ENCODE data around the gene NGLY1.

NGLY1 gene

DNA sequence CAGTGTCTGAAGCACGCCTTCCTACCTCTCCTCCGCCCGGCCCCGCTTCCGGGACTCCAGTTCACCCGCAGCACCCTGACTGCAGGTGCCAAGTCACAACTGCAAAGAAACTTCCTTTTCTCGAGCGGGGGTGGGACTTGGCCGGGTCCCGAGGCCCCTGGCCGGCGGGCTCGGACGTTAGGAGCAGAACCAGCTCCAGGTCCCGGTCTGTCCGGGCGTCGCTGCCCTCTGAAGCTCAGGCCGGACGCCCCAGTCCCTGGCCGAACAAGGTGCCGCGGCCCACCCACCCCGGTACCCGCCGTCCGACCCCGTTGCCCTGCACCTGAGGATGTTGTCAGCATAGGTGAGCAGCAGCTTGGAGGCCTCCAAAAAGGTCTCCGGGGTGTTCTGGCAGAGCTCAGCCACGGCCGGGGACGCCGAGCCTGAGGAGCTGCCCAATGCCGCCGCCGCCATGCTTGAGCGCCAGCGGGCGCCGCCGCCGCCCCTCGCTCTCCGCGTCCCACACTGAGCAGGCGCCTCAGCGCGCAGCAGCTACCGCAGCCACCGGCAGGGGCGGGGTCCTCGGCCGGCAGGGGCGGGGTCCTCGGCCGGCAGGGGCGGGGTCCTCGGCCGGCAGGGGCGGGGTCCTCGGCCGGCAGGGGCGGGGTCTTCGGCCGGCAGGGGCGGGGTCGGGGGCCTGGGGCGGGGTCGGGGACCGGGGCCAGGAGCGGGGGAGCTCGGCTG, at the start of gene NGLY1:
TSS of gene NGLY1 (minus strand) at position 506 of the 723 bp plus-strand sequence. CDS start at position 453, 53 bp downstream.
- peak; percentile 54 for DNase-seq

DNA sequence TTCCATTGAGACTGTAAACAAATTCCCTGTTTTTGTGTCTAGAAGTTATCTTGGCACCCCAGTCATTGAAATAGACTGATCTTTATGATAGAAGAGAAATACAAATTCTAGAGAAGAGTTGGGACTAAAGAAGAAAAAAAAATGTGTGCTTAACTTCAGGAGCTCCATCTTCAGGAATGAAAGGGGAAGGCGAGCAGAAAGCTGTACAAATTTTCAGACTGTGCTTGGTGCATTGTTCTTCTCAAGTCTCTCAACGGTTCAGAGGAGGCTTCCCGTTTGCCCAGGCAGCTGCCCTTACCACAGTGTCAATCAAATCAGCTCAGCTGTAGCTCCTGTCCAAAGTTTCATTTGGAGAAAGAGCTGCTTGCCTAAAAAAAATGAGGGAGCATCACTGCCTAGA, 48.3 kb upstream of the NGLY1 start:
- DNase-seq: peak; percentile 3

GRCh38 chr3:25830373-25831280, 47.4 kb upstream of the NGLY1 start:
- DNase-seq: no peak

DNA sequence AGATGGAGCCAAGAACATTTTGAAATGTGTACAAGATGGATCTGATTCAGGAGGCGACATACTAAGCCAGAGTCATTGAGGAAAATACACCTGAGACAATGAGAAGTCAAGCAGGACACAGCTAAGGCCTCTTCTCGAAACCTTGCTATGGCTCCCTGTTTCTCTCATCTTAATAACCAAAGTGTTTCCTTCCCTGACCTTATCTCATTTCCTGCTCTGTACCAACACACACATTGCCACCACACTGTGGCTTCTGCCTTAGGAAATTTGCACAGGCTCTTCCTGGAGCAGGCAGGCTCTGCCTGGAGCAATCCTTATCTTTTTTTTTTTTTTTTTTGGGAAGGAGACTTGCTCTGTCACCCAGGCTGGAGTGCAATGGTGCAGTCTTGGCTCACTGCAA, 43.3 kb upstream of the NGLY1 start:
- DNase-seq: no peak

- DNase-seq: no peak
Observed at GRCh38 chr3:25823314-25823713, 40.1 kb upstream of the NGLY1 start.

DNA sequence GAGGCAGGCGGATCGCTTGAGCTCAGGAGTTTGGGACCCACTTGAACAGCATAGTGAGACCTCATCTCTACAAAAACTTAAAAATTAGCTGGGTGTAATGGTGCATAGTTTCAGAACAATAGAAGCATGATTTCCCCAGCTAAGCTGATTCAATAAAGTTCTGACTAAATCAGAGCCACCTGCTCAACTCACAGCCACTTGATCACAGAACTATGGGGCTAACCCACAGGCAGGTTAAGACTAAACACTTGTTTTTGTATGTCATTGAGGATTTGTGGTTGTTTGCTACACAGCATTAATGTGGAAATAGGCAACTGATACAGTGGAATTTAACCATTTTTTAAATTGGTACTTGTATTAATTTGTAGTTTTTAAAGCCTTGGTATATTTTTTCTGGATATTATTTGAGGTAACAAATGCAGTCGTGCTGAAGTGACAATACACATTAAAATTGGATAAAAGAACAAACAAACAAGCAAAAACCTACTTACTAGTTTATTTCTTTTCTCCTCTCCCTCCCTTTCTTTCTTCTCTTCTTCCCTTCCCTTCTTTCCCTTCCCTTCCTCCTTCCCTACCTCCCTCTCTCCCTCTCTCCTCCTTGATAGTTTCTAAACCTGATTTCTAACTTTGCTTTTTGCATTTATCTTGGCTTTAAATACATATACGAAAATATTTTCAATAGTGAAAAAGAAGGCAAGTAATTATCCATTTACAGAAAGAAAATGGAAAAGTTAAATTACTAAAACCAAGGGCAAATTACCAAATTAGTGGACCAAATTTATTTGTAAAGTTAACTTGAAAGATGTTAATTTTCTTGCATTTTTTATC, 38.7 kb upstream of the NGLY1 start:
- no peak for DNase-seq

GRCh38 chr3:25820816-25821486, 37.7 kb upstream of the NGLY1 start:
- DNase-seq: no peak

DNA sequence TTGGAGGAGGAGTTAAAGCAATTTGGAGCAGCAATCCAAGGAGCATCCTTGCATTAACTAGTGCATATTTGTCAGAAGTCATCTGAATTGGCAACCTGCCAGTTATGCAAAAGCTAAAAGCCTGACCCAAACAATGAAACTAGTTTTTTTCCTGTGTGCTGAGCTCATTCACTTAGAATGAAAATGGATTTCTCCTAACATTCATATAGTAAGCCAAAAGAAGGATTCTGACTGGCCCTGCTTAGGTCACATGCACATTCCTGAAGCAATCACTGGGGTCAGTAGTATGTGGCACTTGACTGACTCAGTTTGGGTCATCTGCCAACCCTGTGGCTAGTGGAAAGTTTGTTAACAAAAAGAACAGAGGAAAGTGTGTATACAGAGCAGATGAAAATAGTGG, 37.1 kb upstream of the NGLY1 start:
- DNase-seq: no peak

GRCh38 chr3:25818335-25818734, 35.1 kb upstream of the NGLY1 start:
- DNase-seq: no peak

GRCh38 chr3:25817638-25818037, 34.4 kb upstream of the NGLY1 start:
- DNase-seq: no peak

DNA sequence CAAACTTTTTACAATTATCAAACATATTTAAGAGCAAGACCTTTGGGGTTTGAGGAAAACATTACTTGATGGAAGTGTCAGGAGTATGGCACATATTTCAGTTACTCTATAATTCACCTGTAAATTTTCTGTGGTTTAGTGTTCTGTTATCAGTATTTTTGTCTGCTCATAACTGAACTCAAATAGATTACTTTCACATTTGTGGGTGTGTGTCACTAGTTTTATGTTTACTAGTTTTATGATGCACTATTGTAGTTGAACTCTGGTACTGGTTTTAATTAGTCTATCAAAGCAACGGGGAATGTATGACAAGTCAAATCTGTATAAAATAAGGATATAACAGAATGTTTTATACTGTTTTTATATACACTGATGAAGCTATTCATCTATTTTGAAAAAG, 33.9 kb upstream of the NGLY1 start:
- DNase-seq: no peak

DNA sequence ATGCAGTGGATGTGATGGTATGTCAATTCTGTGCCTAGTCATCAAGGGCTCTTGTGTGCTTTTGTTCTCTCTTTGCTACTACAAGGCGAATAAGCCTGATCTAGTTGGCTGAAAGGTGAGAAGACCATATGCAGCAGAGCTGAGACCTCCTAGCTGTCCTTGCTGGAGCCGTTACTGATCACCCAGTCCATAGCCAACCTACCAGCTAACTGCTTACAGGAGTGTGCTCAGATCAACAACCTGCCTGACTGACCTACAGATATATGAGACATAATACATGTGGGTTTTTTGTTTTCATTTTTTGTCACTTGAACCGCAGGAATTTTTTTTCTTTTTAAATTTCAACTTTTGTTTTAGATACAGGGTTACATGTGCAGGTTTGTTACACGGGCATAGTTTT, 29.4 kb upstream of the NGLY1 start:
- DNase-seq: no peak

GRCh38 chr3:25804676-25805075, 21.4 kb upstream of the NGLY1 start:
- DNase-seq: no peak

DNA sequence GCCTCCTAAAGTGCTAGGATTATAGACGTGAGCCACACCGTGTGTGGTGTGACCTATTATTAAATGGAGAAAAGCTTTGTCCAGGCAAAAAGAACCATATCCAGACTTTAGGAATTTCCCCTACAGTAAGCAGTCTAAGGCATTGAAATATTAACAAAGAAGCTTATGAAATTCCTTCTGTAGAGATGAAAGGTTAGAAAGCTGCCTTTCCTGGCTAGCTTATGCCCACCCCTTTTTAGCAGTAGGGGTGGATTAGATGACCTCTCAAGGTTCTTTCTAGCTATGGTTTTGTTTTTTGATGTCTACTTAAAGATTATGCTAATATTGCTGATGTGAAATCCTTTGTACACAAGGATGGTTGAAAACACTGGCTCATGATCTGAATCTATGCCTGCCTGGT, 20.6 kb upstream of the NGLY1 start:
- DNase-seq: no peak

DNA sequence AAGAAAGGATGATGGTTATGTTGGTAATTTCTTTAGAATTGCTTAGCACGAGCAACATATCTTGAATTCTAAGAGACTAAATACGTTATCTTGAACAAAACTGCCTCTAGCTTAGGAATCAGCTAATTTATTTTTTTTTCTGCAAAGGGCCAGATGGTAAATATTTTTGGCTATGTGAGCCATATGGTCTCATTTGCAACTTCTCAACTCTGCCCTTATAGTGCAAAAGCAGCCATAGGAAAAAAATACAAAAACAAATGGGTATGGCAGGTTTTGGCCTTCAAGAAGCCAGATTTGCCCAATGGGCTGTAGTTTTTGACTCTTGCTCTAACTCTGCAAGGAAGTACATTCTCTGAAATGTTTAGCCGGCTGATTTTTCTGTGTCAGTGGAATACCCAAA, 18.5 kb upstream of the NGLY1 start:
- no peak for DNase-seq

DNA sequence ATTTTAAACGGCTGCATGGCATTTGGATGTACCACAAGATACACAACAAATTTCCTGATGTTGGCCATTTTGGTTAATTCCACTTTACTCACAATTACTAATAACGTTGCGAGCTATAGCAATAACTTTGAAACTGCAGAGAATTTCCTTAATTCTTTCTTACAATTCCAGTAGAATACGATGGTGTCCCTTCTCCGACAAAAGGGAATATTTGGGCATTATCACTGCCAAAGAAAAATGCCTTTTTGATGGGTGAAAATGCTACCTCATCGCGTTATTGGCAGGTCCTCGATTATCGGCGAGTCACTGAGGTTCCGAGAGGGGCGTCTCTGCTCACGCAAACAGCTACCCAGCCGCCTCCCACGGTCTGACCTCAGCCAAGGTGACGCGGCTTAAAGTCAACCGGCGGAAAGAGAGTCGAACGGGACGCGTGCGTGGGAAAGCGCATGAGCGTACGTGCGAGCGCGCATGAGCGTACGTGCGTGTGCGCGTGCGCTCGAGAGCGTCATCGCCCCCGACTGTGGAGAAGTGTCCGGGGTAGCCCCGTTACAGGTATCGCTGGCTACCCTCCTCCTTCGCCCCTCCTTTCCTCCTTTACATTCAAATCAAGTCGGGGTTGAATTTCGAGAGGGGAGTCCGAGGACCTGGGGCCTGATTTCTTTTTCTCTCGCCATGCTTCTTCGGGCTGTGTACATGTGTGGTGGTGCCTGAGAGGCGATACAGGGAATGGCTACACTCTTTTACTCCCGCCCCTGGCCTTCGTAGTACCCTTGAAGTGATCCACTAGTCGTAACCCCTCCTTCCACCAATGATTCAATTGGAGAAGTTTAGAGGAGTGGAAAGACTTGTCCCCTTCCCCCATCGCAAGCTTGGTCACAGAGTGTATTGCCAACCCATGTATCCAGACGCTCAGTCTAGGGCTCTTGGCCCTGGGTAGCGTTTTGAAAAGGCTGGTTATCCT, 6.6 kb upstream of the NGLY1 start, which contains the start of gene OXSM:
TSS of gene OXSM (plus strand) at position 495 of the 961 bp plus-strand sequence. CDS start 931 bp downstream, outside the sequence.
- peak; percentile 81 for DNase-seq

- no peak for DNase-seq
Observed at GRCh38 chr3:25789209-25789595, 6.0 kb upstream of the NGLY1 start.

GRCh38 chr3:25787689-25788088, 4.4 kb upstream of the NGLY1 start:
- no peak for DNase-seq

DNA sequence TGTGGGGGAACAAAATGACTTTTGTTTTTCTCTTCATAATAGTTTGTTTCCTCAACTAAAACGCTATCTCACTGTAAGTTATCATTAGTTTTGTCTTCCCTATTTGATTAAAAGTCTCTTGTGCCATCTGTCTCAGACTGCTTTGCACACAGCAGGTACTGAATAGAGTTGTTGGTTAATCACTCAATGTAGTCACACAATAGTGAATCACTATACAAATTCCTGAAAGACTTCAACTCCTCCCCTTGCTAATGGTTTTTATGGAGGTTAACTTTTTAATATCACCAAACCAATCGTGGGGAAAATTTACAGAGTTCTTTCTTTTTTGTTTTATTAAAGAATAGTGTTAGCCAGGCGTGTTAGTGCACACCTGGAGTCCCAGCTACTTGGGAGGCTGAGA, 2.6 kb upstream of the NGLY1 start:
- no peak for DNase-seq

- DNase-seq: no peak
Observed at GRCh38 chr3:25784971-25785370, 1.7 kb upstream of the NGLY1 start.
